Epithelial cell of proximal tubule (primary cell): ENCODE data around the gene GNG10. TPM values are rescaled to one million over a fixed set of nuclear protein-coding genes. Genes with fewer than 3 reads are reported as not detected.

Experiments used
- DNase-seq: peaks from one replicate; pipeline ENCODE4 v3.0.0-alpha.2; 2011; ENCODE audit warnings: low read depth
- H3K4me3 ChIP-seq: 2 replicates; pipeline ENCODE4 v1.5.1; 2011; ENCODE audit warnings: low read depth, mild to moderate bottlenecking, low read length
- CTCF ChIP-seq: conservative IDR thresholded peaks from 2 replicates; pipeline ENCODE4 v1.5.1; 2012; ENCODE audit warnings: low read depth, mild to moderate bottlenecking, low read length
- total RNA-seq: library from RNA; depleted of rRNA; stranded (reverse); fragments of >200 nt; gene quantifications from 2 replicates; pipeline ENCODE4 v1.2.3, GENCODE V29; 2015

The GNG10 gene
- total RNA-seq, 1 donor from 2014 or later = 74.3 TPM

- H3K4me3 ChIP-seq = no peak overlapping the region
- TF ChIP-seq CTCF = no peak
Measured at GRCh38 chr9:111719541-111719940, 58.1 kb downstream of the GNG10 start.

More at GRCh38 chr9:111719541-111719940, 58.1 kb downstream of the GNG10 start:
- DNase-seq = no peak

Other genes starting within 250 kb of the GNG10 start
- gene ECPAS, start 177.2 kb upstream of the GNG10 start, total RNA-seq = 57.9 and 64.3 TPM in 2 replicates
- gene ZNF483, start 136.4 kb upstream of the GNG10 start, total RNA-seq = 2.2 and 2.5 TPM in 2 replicates
- gene PTGR1, start 62.0 kb upstream of the GNG10 start, total RNA-seq = 82.3 and 124 TPM in 2 replicates
- 7.1 and 7.6 TPM in 2 replicates for gene DNAJC25, start 30.3 kb upstream of the GNG10 start, total RNA-seq
- 0.07 TPM in 1 of 2 replicates, not detected in the other for gene SHOC1, start 133.3 kb downstream of the GNG10 start, total RNA-seq
- gene UGCG, start 235.2 kb downstream of the GNG10 start, total RNA-seq = 231 and 288 TPM in 2 replicates